ENCODE data around the gene ST6GALNAC3. TPM values are rescaled to one million over a fixed set of nuclear protein-coding genes. Genes with fewer than 3 reads are reported as not detected.

The ST6GALNAC3 gene
- total RNA-seq, 1 donor from 2014 or later: 46.8 TPM

DNA sequence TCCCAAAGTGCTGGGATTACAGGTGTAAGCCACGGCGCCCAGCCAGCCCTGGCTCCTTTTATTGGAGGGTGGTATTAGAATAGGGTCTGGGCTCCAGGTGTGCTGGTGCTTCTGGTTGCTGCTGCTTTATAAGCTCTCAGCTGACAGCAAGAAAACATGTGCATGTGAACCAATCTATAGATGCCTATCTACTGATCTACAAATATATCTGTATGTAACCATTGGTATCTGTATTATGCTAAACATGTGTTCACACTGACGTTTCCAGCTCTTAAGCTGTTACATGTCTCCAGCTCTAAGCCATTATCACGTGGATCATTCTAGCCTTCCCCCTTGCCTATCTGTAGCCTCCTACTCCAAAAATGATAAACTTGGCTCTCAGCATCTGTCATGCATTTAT is 82.4 kb downstream of the ST6GALNAC3 start:
- H3K27ac Mint-ChIP-seq (ENCODE audit: unreplicated experiment): no peak overlapping the region
- no peaks in the 10 kb centered on the region for H3K36me3 Mint-ChIP-seq (ENCODE audit: low read depth, unreplicated experiment)
- TF ChIP-seq, protein P1, sequence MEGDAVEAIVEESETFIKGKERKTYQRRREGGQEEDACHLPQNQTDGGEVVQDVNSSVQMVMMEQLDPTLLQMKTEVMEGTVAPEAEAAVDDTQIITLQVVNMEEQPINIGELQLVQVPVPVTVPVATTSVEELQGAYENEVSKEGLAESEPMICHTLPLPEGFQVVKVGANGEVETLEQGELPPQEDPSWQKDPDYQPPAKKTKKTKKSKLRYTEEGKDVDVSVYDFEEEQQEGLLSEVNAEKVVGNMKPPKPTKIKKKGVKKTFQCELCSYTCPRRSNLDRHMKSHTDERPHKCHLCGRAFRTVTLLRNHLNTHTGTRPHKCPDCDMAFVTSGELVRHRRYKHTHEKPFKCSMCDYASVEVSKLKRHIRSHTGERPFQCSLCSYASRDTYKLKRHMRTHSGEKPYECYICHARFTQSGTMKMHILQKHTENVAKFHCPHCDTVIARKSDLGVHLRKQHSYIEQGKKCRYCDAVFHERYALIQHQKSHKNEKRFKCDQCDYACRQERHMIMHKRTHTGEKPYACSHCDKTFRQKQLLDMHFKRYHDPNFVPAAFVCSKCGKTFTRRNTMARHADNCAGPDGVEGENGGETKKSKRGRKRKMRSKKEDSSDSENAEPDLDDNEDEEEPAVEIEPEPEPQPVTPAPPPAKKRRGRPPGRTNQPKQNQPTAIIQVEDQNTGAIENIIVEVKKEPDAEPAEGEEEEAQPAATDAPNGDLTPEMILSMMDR (IDR thresholded peaks at IDR 0.05; ENCODE audit: unreplicated experiment): no peak
- H3K27me3 Mint-ChIP-seq (ENCODE audit: unreplicated experiment): no peaks in the 10 kb centered on the region
- H3K4me1 Mint-ChIP-seq (ENCODE audit: unreplicated experiment): peaks cover 4% of the 10 kb centered on the region
- no peaks in the 10 kb centered on the region for H3K9me3 Mint-ChIP-seq (ENCODE audit: unreplicated experiment)
- DNase-seq (ENCODE audit: low spot score): no peak
- no peak overlapping the region for H3K4me3 Mint-ChIP-seq (ENCODE audit: unreplicated experiment)

DNA sequence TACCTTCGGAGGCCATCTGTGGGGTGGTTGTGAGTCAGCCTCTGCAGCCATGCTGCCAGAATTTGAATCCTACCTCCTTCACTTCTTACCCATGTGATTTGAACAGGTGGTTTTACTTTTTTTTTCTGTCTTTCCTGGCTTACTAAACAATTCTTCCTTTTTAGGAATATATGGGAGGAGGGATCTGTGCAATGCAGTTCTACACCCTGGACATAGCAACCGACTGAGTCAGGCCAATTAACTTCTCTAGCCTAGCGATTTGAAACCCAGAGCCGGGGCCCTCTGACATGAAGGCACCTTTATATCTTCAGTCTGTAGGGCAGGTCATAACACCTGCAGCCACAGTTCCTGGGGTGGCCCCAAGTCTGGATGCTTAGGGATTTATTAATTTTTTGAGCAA is 83.6 kb downstream of the ST6GALNAC3 start:
- Mint-ChIP-seq H3K27ac (ENCODE audit: unreplicated experiment) (no peak overlapping the region), H3K4me1 (ENCODE audit: unreplicated experiment) (peaks cover 4% of the 10 kb centered on the region)
- no peak for DNase-seq (ENCODE audit: low spot score)

DNA sequence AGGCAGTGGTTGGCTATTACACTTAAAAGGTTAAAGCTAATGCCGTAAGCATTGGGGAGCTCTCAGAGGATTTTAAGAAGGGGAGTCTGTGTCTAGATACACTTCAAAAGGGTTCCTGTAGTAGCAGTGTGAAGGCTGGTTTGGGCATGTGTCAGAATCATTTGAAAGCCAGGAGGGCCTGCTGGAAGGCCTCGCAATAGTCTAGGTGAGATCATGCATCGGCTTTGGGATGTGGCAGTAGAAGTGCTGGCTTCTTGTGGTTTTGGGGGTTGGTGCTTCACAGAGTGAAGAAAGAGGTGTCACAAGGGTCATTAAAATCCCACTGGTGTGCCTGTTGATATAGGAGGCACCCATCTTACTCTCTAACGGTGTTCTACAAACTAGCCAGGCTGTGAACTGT is 85.7 kb downstream of the ST6GALNAC3 start:
- DNase-seq (ENCODE audit: low spot score): no peak
- no peak overlapping the region for H3K27ac Mint-ChIP-seq (ENCODE audit: unreplicated experiment)
- no peak overlapping the region for H3K4me3 Mint-ChIP-seq (ENCODE audit: unreplicated experiment)
- no peaks in the 10 kb centered on the region for H3K9me3 Mint-ChIP-seq (ENCODE audit: unreplicated experiment)
- no peaks in the 10 kb centered on the region for H3K36me3 Mint-ChIP-seq (ENCODE audit: low read depth, unreplicated experiment)
- H3K4me1 Mint-ChIP-seq (ENCODE audit: unreplicated experiment): no peaks in the 10 kb centered on the region
- no peaks in the 10 kb centered on the region for H3K27me3 Mint-ChIP-seq (ENCODE audit: unreplicated experiment)
- TF ChIP-seq, protein P1 (IDR thresholded peaks at IDR 0.05; ENCODE audit: unreplicated experiment): no peak

More for the DNA sequence above, 83.6 kb downstream of the ST6GALNAC3 start:
- Mint-ChIP-seq H3K9me3 (ENCODE audit: unreplicated experiment) (no peaks in the 10 kb centered on the region), H3K36me3 (ENCODE audit: low read depth, unreplicated experiment) (no peaks in the 10 kb centered on the region), H3K4me3 (ENCODE audit: unreplicated experiment) (no peak overlapping the region), H3K27me3 (ENCODE audit: unreplicated experiment) (no peaks in the 10 kb centered on the region)
- TF ChIP-seq, protein P1 (IDR thresholded peaks at IDR 0.05; ENCODE audit: unreplicated experiment): no peak

DNA sequence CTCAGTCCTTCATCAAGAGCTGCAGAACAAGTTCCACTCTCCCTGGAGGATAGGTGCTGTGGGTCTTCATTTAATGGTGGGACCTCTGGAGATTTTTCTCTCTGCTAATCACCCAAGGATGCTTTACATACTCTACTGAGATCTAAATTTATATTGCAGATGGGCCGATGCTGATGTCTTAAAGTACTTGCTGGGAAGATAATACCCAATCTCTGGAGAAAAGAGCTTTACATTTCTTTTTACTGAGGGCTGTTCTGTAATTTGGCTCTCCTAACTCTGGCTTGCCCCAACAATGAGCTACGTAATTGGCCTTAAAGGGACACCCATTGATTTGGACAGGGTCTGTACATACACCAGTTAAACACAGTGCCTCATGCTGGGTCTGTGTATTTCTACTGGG is 86.9 kb downstream of the ST6GALNAC3 start:
- no peak for DNase-seq (ENCODE audit: low spot score)
- H3K9me3 Mint-ChIP-seq (ENCODE audit: unreplicated experiment): no peaks in the 10 kb centered on the region
- H3K27me3 Mint-ChIP-seq (ENCODE audit: unreplicated experiment): no peaks in the 10 kb centered on the region
- H3K4me3 Mint-ChIP-seq (ENCODE audit: unreplicated experiment): no peak overlapping the region
- H3K36me3 Mint-ChIP-seq (ENCODE audit: low read depth, unreplicated experiment): no peaks in the 10 kb centered on the region
- H3K4me1 Mint-ChIP-seq (ENCODE audit: unreplicated experiment): no peaks in the 10 kb centered on the region
- TF ChIP-seq, protein P1 (IDR thresholded peaks at IDR 0.05; ENCODE audit: unreplicated experiment): no peak
- no peak overlapping the region for H3K27ac Mint-ChIP-seq (ENCODE audit: unreplicated experiment)

DNA sequence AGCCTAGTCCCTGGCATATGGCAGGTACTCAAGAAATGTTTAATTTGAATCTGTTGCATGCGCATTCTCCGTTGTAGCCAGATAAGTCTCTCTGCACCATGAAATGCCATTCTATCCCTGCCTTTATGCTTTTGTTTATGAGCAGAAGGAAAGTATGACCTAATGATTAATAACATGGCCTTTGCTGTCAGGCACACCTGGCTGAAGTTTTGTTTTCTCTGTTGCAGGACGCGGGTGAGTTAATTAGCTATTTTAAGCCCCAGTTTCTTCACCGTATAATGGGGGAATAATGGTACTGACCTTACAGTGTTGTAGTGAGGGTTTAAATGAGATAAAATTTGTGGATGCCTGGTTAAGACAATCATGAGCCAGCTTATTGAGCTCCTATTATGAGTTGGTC is 87.7 kb downstream of the ST6GALNAC3 start:
- H3K36me3 Mint-ChIP-seq (ENCODE audit: low read depth, unreplicated experiment): no peaks in the 10 kb centered on the region
- no peaks in the 10 kb centered on the region for H3K27me3 Mint-ChIP-seq (ENCODE audit: unreplicated experiment)
- no peak overlapping the region for H3K4me3 Mint-ChIP-seq (ENCODE audit: unreplicated experiment)
- no peak for DNase-seq (ENCODE audit: low spot score)
- H3K9me3 Mint-ChIP-seq (ENCODE audit: unreplicated experiment): no peaks in the 10 kb centered on the region
- no peak overlapping the region for H3K27ac Mint-ChIP-seq (ENCODE audit: unreplicated experiment)
- H3K4me1 Mint-ChIP-seq (ENCODE audit: unreplicated experiment): no peaks in the 10 kb centered on the region
- TF ChIP-seq, protein P1 (IDR thresholded peaks at IDR 0.05; ENCODE audit: unreplicated experiment): no peak
